ENCODE data around the gene SLC22A13.
"Not testable (repeated sequence)": the region's sequence is repeated elsewhere in the genome, so short reads cannot be mapped to it uniquely, and the experiment has no call there.

Gene SLC22A13

GRCh38 chr3:38284756-38285150 is 19.1 kb downstream of the SLC22A13 start:
- H3K27ac ChIP-seq (ENCODE audit: low read depth, low read length) = no peak overlapping the region
- no peak overlapping the region for H3K4me3 ChIP-seq (ENCODE audit: low read length)
- H3K27me3 ChIP-seq (ENCODE audit: control insufficient read depth, insufficient read depth, low read length) = no peaks in the 10 kb centered on the region
- no peaks in the 10 kb centered on the region for H3K4me1 ChIP-seq (ENCODE audit: control insufficient read depth, insufficient read depth, low read length)
- H3K36me3 ChIP-seq (ENCODE audit: control insufficient read depth, insufficient read depth, low read length) = no peaks in the 10 kb centered on the region
- no peak overlapping the region for H3K9ac ChIP-seq (ENCODE audit: low read length)

- H3K9ac ChIP-seq (ENCODE audit: low read length); H3K4me1 ChIP-seq (ENCODE audit: control insufficient read depth, insufficient read depth, low read length); H3K36me3 ChIP-seq (ENCODE audit: control insufficient read depth, insufficient read depth, low read length); H3K27ac ChIP-seq (ENCODE audit: low read depth, low read length); H3K27me3 ChIP-seq (ENCODE audit: control insufficient read depth, insufficient read depth, low read length); H3K4me3 ChIP-seq (ENCODE audit: low read length): not testable (repeated sequence)
Observed at GRCh38 chr3:38289286-38290217, 23.9 kb downstream of the SLC22A13 start.

- not testable (repeated sequence) for H3K27me3 ChIP-seq (ENCODE audit: control insufficient read depth, insufficient read depth, low read length); H3K27ac ChIP-seq (ENCODE audit: low read depth, low read length); H3K4me3 ChIP-seq (ENCODE audit: low read length); H3K9ac ChIP-seq (ENCODE audit: low read length); H3K36me3 ChIP-seq (ENCODE audit: control insufficient read depth, insufficient read depth, low read length); H3K4me1 ChIP-seq (ENCODE audit: control insufficient read depth, insufficient read depth, low read length)
Observed at GRCh38 chr3:38297053-38297452, 31.4 kb downstream of the SLC22A13 start.

- Histone ChIP-seq H3K27ac (ENCODE audit: low read depth, low read length) (no peak overlapping the region), H3K36me3 (ENCODE audit: control insufficient read depth, insufficient read depth, low read length) (no peaks in the 10 kb centered on the region), H3K27me3 (ENCODE audit: control insufficient read depth, insufficient read depth, low read length) (no peaks in the 10 kb centered on the region), H3K9ac (ENCODE audit: low read length) (no peak overlapping the region), H3K4me1 (ENCODE audit: control insufficient read depth, insufficient read depth, low read length) (no peaks in the 10 kb centered on the region), H3K4me3 (ENCODE audit: low read length) (no peak overlapping the region)
Observed at GRCh38 chr3:38297537-38297936, 31.9 kb downstream of the SLC22A13 start.

- no peaks in the 10 kb centered on the region for H3K4me1 ChIP-seq (ENCODE audit: control insufficient read depth, insufficient read depth, low read length)
- no peak overlapping the region for H3K27ac ChIP-seq (ENCODE audit: low read depth, low read length)
- no peaks in the 10 kb centered on the region for H3K36me3 ChIP-seq (ENCODE audit: control insufficient read depth, insufficient read depth, low read length)
- H3K9ac ChIP-seq (ENCODE audit: low read length) = no peak overlapping the region
- no peak overlapping the region for H3K4me3 ChIP-seq (ENCODE audit: low read length)
- no peaks in the 10 kb centered on the region for H3K27me3 ChIP-seq (ENCODE audit: control insufficient read depth, insufficient read depth, low read length)
Observed at GRCh38 chr3:38297947-38298711, 32.5 kb downstream of the SLC22A13 start.

- Histone ChIP-seq H3K9ac (ENCODE audit: low read length) (no peak overlapping the region), H3K27me3 (ENCODE audit: control insufficient read depth, insufficient read depth, low read length) (peaks cover 2% of the 10 kb centered on the region), H3K36me3 (ENCODE audit: control insufficient read depth, insufficient read depth, low read length) (no peaks in the 10 kb centered on the region), H3K27ac (ENCODE audit: low read depth, low read length) (no peak overlapping the region), H3K4me3 (ENCODE audit: low read length) (no peak overlapping the region), H3K4me1 (ENCODE audit: control insufficient read depth, insufficient read depth, low read length) (no peaks in the 10 kb centered on the region)
Observed at GRCh38 chr3:38306941-38307340, 41.3 kb downstream of the SLC22A13 start.

- peaks cover 2% of the 10 kb centered on the region for H3K27me3 ChIP-seq (ENCODE audit: control insufficient read depth, insufficient read depth, low read length)
- H3K4me3 ChIP-seq (ENCODE audit: low read length) = no peak overlapping the region
- no peak overlapping the region for H3K27ac ChIP-seq (ENCODE audit: low read depth, low read length)
- no peak overlapping the region for H3K9ac ChIP-seq (ENCODE audit: low read length)
- no peaks in the 10 kb centered on the region for H3K4me1 ChIP-seq (ENCODE audit: control insufficient read depth, insufficient read depth, low read length)
- no peaks in the 10 kb centered on the region for H3K36me3 ChIP-seq (ENCODE audit: control insufficient read depth, insufficient read depth, low read length)
Observed at GRCh38 chr3:38307599-38307998, 42.0 kb downstream of the SLC22A13 start.

- Histone ChIP-seq H3K4me3 (ENCODE audit: low read length) (no peak overlapping the region), H3K4me1 (ENCODE audit: control insufficient read depth, insufficient read depth, low read length) (no peaks in the 10 kb centered on the region), H3K27me3 (ENCODE audit: control insufficient read depth, insufficient read depth, low read length) (peaks cover 2% of the 10 kb centered on the region), H3K27ac (ENCODE audit: low read depth, low read length) (no peak overlapping the region), H3K36me3 (ENCODE audit: control insufficient read depth, insufficient read depth, low read length) (no peaks in the 10 kb centered on the region), H3K9ac (ENCODE audit: low read length) (no peak overlapping the region)
Observed at GRCh38 chr3:38308456-38308855, 42.8 kb downstream of the SLC22A13 start.

- H3K27me3 ChIP-seq (ENCODE audit: control insufficient read depth, insufficient read depth, low read length) = peaks cover 2% of the 10 kb centered on the region
- no peaks in the 10 kb centered on the region for H3K4me1 ChIP-seq (ENCODE audit: control insufficient read depth, insufficient read depth, low read length)
- H3K36me3 ChIP-seq (ENCODE audit: control insufficient read depth, insufficient read depth, low read length) = no peaks in the 10 kb centered on the region
- H3K27ac ChIP-seq (ENCODE audit: low read depth, low read length) = no peak overlapping the region
- no peak overlapping the region for H3K9ac ChIP-seq (ENCODE audit: low read length)
- H3K4me3 ChIP-seq (ENCODE audit: low read length) = no peak overlapping the region
Observed at GRCh38 chr3:38311476-38311875, 45.9 kb downstream of the SLC22A13 start.

- H3K36me3 ChIP-seq (ENCODE audit: control insufficient read depth, insufficient read depth, low read length) = no peaks in the 10 kb centered on the region
- H3K27me3 ChIP-seq (ENCODE audit: control insufficient read depth, insufficient read depth, low read length) = peaks cover under 1% of the 10 kb centered on the region
- no peak overlapping the region for H3K9ac ChIP-seq (ENCODE audit: low read length)
- H3K27ac ChIP-seq (ENCODE audit: low read depth, low read length) = no peak overlapping the region
- no peak overlapping the region for H3K4me3 ChIP-seq (ENCODE audit: low read length)
- H3K4me1 ChIP-seq (ENCODE audit: control insufficient read depth, insufficient read depth, low read length) = no peaks in the 10 kb centered on the region
Observed at GRCh38 chr3:38311941-38312340, 46.3 kb downstream of the SLC22A13 start.

- H3K9ac ChIP-seq (ENCODE audit: low read length) = no peak overlapping the region
- H3K4me3 ChIP-seq (ENCODE audit: low read length) = no peak overlapping the region
- no peaks in the 10 kb centered on the region for H3K4me1 ChIP-seq (ENCODE audit: control insufficient read depth, insufficient read depth, low read length)
- H3K27me3 ChIP-seq (ENCODE audit: control insufficient read depth, insufficient read depth, low read length) = no peaks in the 10 kb centered on the region
- H3K27ac ChIP-seq (ENCODE audit: low read depth, low read length) = no peak overlapping the region
- H3K36me3 ChIP-seq (ENCODE audit: control insufficient read depth, insufficient read depth, low read length) = no peaks in the 10 kb centered on the region
Observed at GRCh38 chr3:38312356-38312755, 46.7 kb downstream of the SLC22A13 start.

GRCh38 chr3:38313263-38313662 is 47.7 kb downstream of the SLC22A13 start:
- no peak overlapping the region for H3K27ac ChIP-seq (ENCODE audit: low read depth, low read length)
- no peaks in the 10 kb centered on the region for H3K27me3 ChIP-seq (ENCODE audit: control insufficient read depth, insufficient read depth, low read length)
- no peak overlapping the region for H3K9ac ChIP-seq (ENCODE audit: low read length)
- H3K4me1 ChIP-seq (ENCODE audit: control insufficient read depth, insufficient read depth, low read length) = no peaks in the 10 kb centered on the region
- H3K4me3 ChIP-seq (ENCODE audit: low read length) = no peak overlapping the region
- H3K36me3 ChIP-seq (ENCODE audit: control insufficient read depth, insufficient read depth, low read length) = no peaks in the 10 kb centered on the region

Data from rectal smooth muscle tissue (tissue), 1 donor.